ENCODE measurements around the gene FAM222B.
"Not testable (repeated sequence)": the region's sequence is repeated elsewhere in the genome, so short reads cannot be mapped to it uniquely, and the experiment has no call there.

FAM222B gene

GRCh38 chr17:28841901-28842281 lies 699 bp downstream of the FAM222B start:
- no peaks in the 10 kb centered on the region for H3K27me3 ChIP-seq (ENCODE audit: insufficient read depth, low read length)
- H3K4me1 ChIP-seq (ENCODE audit: control insufficient read depth, insufficient read depth, low read length, unreplicated experiment), result no peaks in the 10 kb centered on the region
- peak overlapping the region; percentile 86 for H3K4me3 ChIP-seq (ENCODE audit: low read depth, low read length)
- H2AFZ ChIP-seq (ENCODE audit: low read length, unreplicated experiment), result no peak overlapping the region
- no peaks in the 10 kb centered on the region for H3K36me3 ChIP-seq (ENCODE audit: insufficient read depth, low read length)
- H3K27ac ChIP-seq (ENCODE audit: low read depth, low read length), result peak overlapping the region; percentile 25; the same call in 1 of the 2 replicates
- H3K79me2 ChIP-seq (ENCODE audit: control insufficient read depth, insufficient read depth, low read length, unreplicated experiment), result peaks cover 43% of the 10 kb centered on the region

DNA sequence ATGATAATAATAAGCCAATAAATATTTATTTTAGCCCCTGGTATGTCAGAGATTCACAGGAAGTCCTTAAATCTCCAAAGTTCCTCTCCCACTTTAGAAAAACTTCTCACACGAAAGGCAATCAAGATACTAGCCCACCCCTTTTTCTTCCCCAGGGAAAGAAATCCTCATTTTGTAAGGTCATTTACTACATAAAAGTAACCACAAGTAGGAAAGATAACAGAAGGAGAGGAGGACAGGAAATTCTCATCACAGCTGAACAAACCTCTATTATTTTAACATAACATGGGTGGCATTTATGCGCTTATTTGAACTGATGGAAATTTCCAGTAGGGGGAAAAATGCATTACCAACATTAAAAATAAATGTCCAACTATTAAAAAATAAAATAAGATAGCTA lies 3.4 kb downstream of the FAM222B start:
- Histone ChIP-seq H3K79me2 (ENCODE audit: control insufficient read depth, insufficient read depth, low read length, unreplicated experiment) (peaks cover 60% of the 10 kb centered on the region), H3K27me3 (ENCODE audit: insufficient read depth, low read length) (no peaks in the 10 kb centered on the region), H3K4me3 (ENCODE audit: low read depth, low read length) (no peak overlapping the region), H3K27ac (ENCODE audit: low read depth, low read length) (no peak overlapping the region), H2AFZ (ENCODE audit: low read length, unreplicated experiment) (no peak overlapping the region), H3K36me3 (ENCODE audit: insufficient read depth, low read length) (no peaks in the 10 kb centered on the region), H3K4me1 (ENCODE audit: control insufficient read depth, insufficient read depth, low read length, unreplicated experiment) (no peaks in the 10 kb centered on the region)

GRCh38 chr17:28836541-28836940 lies 6.0 kb downstream of the FAM222B start:
- H3K79me2 ChIP-seq (ENCODE audit: control insufficient read depth, insufficient read depth, low read length, unreplicated experiment), result peaks cover 62% of the 10 kb centered on the region

GRCh38 chr17:28834420-28834819 lies 8.2 kb downstream of the FAM222B start:
- H3K4me1 ChIP-seq (ENCODE audit: control insufficient read depth, insufficient read depth, low read length, unreplicated experiment), result no peaks in the 10 kb centered on the region
- H2AFZ ChIP-seq (ENCODE audit: low read length, unreplicated experiment), result no peak overlapping the region
- no peak overlapping the region for H3K4me3 ChIP-seq (ENCODE audit: low read depth, low read length)
- H3K27me3 ChIP-seq (ENCODE audit: insufficient read depth, low read length), result no peaks in the 10 kb centered on the region
- no peaks in the 10 kb centered on the region; the same call in 1 of the 2 replicates for H3K36me3 ChIP-seq (ENCODE audit: insufficient read depth, low read length)
- no peak overlapping the region for H3K27ac ChIP-seq (ENCODE audit: low read depth, low read length)
- peaks cover 49% of the 10 kb centered on the region for H3K79me2 ChIP-seq (ENCODE audit: control insufficient read depth, insufficient read depth, low read length, unreplicated experiment)

More at GRCh38 chr17:28836541-28836940, 6.0 kb downstream of the FAM222B start:
- not testable (repeated sequence) for H3K4me3 ChIP-seq (ENCODE audit: low read depth, low read length); H3K27me3 ChIP-seq (ENCODE audit: insufficient read depth, low read length); H3K4me1 ChIP-seq (ENCODE audit: control insufficient read depth, insufficient read depth, low read length, unreplicated experiment); H3K36me3 ChIP-seq (ENCODE audit: insufficient read depth, low read length); H2AFZ ChIP-seq (ENCODE audit: low read length, unreplicated experiment); H3K27ac ChIP-seq (ENCODE audit: low read depth, low read length)

- Histone ChIP-seq H3K36me3 (ENCODE audit: insufficient read depth, low read length) (no peaks in the 10 kb centered on the region; the same call in 1 of the 2 replicates), H3K27me3 (ENCODE audit: insufficient read depth, low read length) (no peaks in the 10 kb centered on the region), H3K27ac (ENCODE audit: low read depth, low read length) (no peak overlapping the region), H2AFZ (ENCODE audit: low read length, unreplicated experiment) (no peak overlapping the region), H3K4me1 (ENCODE audit: control insufficient read depth, insufficient read depth, low read length, unreplicated experiment) (no peaks in the 10 kb centered on the region), H3K4me3 (ENCODE audit: low read depth, low read length) (no peak overlapping the region), H3K79me2 (ENCODE audit: control insufficient read depth, insufficient read depth, low read length, unreplicated experiment) (peaks cover 20% of the 10 kb centered on the region)
Observed at GRCh38 chr17:28828294-28829040, 14.1 kb downstream of the FAM222B start.

GRCh38 chr17:28827672-28828071 lies 14.9 kb downstream of the FAM222B start:
- H3K79me2 ChIP-seq (ENCODE audit: control insufficient read depth, insufficient read depth, low read length, unreplicated experiment), result peaks cover 27% of the 10 kb centered on the region
- no peak overlapping the region for H3K27ac ChIP-seq (ENCODE audit: low read depth, low read length)
- no peaks in the 10 kb centered on the region; the same call in 1 of the 2 replicates for H3K36me3 ChIP-seq (ENCODE audit: insufficient read depth, low read length)
- no peak overlapping the region for H3K4me3 ChIP-seq (ENCODE audit: low read depth, low read length)
- H2AFZ ChIP-seq (ENCODE audit: low read length, unreplicated experiment), result no peak overlapping the region
- H3K27me3 ChIP-seq (ENCODE audit: insufficient read depth, low read length), result no peaks in the 10 kb centered on the region
- H3K4me1 ChIP-seq (ENCODE audit: control insufficient read depth, insufficient read depth, low read length, unreplicated experiment), result no peaks in the 10 kb centered on the region

DNA sequence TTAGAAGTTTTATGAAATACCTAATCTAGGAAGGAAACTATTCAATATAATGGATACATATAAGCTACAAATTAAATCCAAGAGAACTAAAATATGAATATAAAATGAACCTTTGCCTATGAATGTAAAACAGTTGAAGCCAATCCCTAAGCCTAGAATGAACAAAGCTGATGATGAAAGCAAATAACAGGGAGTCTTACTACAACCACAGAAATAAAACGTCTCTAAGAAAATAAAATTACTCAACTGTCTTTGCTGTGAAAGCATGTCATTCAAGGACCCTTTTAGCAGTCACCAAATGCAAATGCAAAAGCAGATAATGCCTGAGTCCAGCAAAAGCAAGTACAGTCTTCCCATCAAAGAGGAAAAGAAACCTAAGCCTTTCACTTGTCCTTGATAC lies 23.0 kb downstream of the FAM222B start:
- Histone ChIP-seq H3K4me1 (ENCODE audit: control insufficient read depth, insufficient read depth, low read length, unreplicated experiment) (no peaks in the 10 kb centered on the region), H3K27ac (ENCODE audit: low read depth, low read length) (no peak overlapping the region), H3K4me3 (ENCODE audit: low read depth, low read length) (no peak overlapping the region), H2AFZ (ENCODE audit: low read length, unreplicated experiment) (no peak overlapping the region), H3K27me3 (ENCODE audit: insufficient read depth, low read length) (no peaks in the 10 kb centered on the region), H3K79me2 (ENCODE audit: control insufficient read depth, insufficient read depth, low read length, unreplicated experiment) (peaks cover 54% of the 10 kb centered on the region), H3K36me3 (ENCODE audit: insufficient read depth, low read length) (no peaks in the 10 kb centered on the region)

DNA sequence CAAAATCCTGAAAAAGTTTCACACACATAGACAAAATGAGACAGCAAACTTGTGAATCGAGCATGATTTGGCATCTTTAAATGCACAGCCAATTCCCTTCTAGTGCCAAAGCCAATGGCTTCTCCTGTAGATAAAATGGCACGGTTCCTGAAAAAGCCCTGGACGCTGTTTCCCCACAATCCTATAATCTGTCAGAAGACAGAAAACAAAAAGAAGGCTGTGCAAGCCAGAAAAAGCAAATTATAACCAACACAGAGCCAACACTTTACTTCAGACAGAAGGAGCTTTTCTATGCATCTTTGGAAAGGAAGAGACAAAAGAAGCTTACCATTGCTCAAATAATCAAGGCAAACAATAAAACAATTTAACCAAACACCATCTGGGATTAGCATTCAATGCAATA lies 23.8 kb downstream of the FAM222B start:
- Histone ChIP-seq H3K36me3 (ENCODE audit: insufficient read depth, low read length) (no peaks in the 10 kb centered on the region), H3K4me1 (ENCODE audit: control insufficient read depth, insufficient read depth, low read length, unreplicated experiment) (no peaks in the 10 kb centered on the region), H3K4me3 (ENCODE audit: low read depth, low read length) (no peak overlapping the region), H3K27me3 (ENCODE audit: insufficient read depth, low read length) (no peaks in the 10 kb centered on the region), H2AFZ (ENCODE audit: low read length, unreplicated experiment) (no peak overlapping the region), H3K79me2 (ENCODE audit: control insufficient read depth, insufficient read depth, low read length, unreplicated experiment) (peaks cover 62% of the 10 kb centered on the region), H3K27ac (ENCODE audit: low read depth, low read length) (no peak overlapping the region)

DNA sequence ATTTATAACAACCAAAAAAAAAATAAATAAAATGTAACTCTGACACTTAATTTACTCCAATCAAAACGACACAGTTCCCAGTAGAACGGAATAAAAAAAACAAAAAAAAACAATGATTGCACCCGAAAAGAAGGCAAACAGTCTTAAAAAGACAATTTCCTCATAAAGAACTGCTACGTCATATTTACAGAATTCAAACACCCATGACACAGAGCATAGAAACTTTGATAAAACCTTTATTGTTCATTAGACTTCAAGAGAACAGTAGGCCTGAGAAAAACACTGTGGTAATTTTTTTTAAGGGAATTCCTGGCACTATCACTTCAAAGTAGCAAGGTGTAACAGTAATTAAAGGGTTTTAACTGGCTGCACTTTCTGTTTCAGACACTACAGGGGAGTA lies 26.1 kb downstream of the FAM222B start:
- Histone ChIP-seq H2AFZ (ENCODE audit: low read length, unreplicated experiment) (no peak overlapping the region), H3K4me1 (ENCODE audit: control insufficient read depth, insufficient read depth, low read length, unreplicated experiment) (peaks cover 5% of the 10 kb centered on the region), H3K79me2 (ENCODE audit: control insufficient read depth, insufficient read depth, low read length, unreplicated experiment) (peaks cover 59% of the 10 kb centered on the region), H3K27ac (ENCODE audit: low read depth, low read length) (no peak overlapping the region), H3K4me3 (ENCODE audit: low read depth, low read length) (no peak overlapping the region), H3K36me3 (ENCODE audit: insufficient read depth, low read length) (no peaks in the 10 kb centered on the region), H3K27me3 (ENCODE audit: insufficient read depth, low read length) (no peaks in the 10 kb centered on the region)

GRCh38 chr17:28812748-28813377 lies 29.7 kb downstream of the FAM222B start:
- Histone ChIP-seq H3K4me3 (ENCODE audit: low read depth, low read length) (peak overlapping the region; percentile 94), H3K79me2 (ENCODE audit: control insufficient read depth, insufficient read depth, low read length, unreplicated experiment) (peaks cover 60% of the 10 kb centered on the region)

More at GRCh38 chr17:28812748-28813377, 29.7 kb downstream of the FAM222B start:
- Histone ChIP-seq H3K36me3 (ENCODE audit: insufficient read depth, low read length) (no peaks in the 10 kb centered on the region), H3K27ac (ENCODE audit: low read depth, low read length) (peak overlapping the region; percentile 91), H2AFZ (ENCODE audit: low read length, unreplicated experiment) (peak overlapping the region; percentile 45), H3K27me3 (ENCODE audit: insufficient read depth, low read length) (no peaks in the 10 kb centered on the region), H3K4me1 (ENCODE audit: control insufficient read depth, insufficient read depth, low read length, unreplicated experiment) (peaks cover 34% of the 10 kb centered on the region)
